RWPE2 (cell line): Measurements from ENCODE around the gene LRFN2.

Experiments
- ATAC-seq: fragments of 200-7000 bp; cut with Tn5 transposase; 3 replicates; pipeline ENCODE4 v1.9.1; 2021; ENCODE audit warnings: low read depth
- DNase-seq: peaks from one replicate; pipeline ENCODE4 v3.0.0-alpha.2; 2020; ENCODE audit warnings: low spot score
- H3K27ac ChIP-seq: fragments of 450-650 bp; 2 replicates; pipeline ENCODE4 v1.5.1; 2017; ENCODE audit warnings: mild to moderate bottlenecking; ENCODE audit not compliant: poor library complexity, severe bottlenecking
- H3K27me3 ChIP-seq: fragments of 250-450 bp; sonication (Bioruptor Pico); 2 replicates; pipeline ENCODE4 v1.5.1; 2021; ENCODE audit warnings: mild to moderate bottlenecking, moderate library complexity; ENCODE audit not compliant: insufficient read depth, poor library complexity, severe bottlenecking
- H3K36me3 ChIP-seq: fragments of 250-450 bp; sonication (Bioruptor Pico); 2 replicates; pipeline ENCODE4 v1.5.1; 2020; ENCODE audit warnings: low read depth, mild to moderate bottlenecking, moderate library complexity
- H3K4me1 ChIP-seq: fragments of 250-450 bp; sonication (Bioruptor Pico); 2 replicates; pipeline ENCODE4 v1.5.1; 2021; ENCODE audit warnings: mild to moderate bottlenecking, moderate library complexity; ENCODE audit not compliant: insufficient read depth, poor library complexity, severe bottlenecking
- H3K4me3 ChIP-seq: fragments of 250-450 bp; sonication (Bioruptor Pico); 2 replicates; pipeline ENCODE4 v1.5.1; 2021; ENCODE audit warnings: mild to moderate bottlenecking, moderate library complexity; ENCODE audit not compliant: severe bottlenecking
- H3K9me3 ChIP-seq: fragments of 250-450 bp; sonication (Bioruptor Pico); 2 replicates; pipeline ENCODE4 v1.5.1; 2021; ENCODE audit warnings: mild to moderate bottlenecking, moderate library complexity; ENCODE audit not compliant: severe bottlenecking
- CTCF ChIP-seq: fragments of 450-650 bp; IDR thresholded peaks from one replicate; pipeline ENCODE4 v1.5.1; 2017; ENCODE audit warnings: mild to moderate bottlenecking, moderate library complexity; ENCODE audit not compliant: poor library complexity, severe bottlenecking

The LRFN2 gene

GRCh38 chr6:40419946-40420728 is 167.0 kb downstream of the LRFN2 start:
- Histone ChIP-seq H3K4me1 (no peaks in the 10 kb centered on the region), H3K27ac (no peak overlapping the region), H3K9me3 (no peaks in the 10 kb centered on the region), H3K36me3 (no peaks in the 10 kb centered on the region), H3K27me3 (no peaks in the 10 kb centered on the region), H3K4me3 (no peak overlapping the region)
- TF ChIP-seq CTCF = no peak
- ATAC-seq (no peak), DNase-seq (peak; percentile 16)

- DNase-seq (peak; percentile 22), ATAC-seq (peak; percentile 93)
- Histone ChIP-seq H3K27ac (no peak overlapping the region), H3K27me3 (no peaks in the 10 kb centered on the region), H3K4me1 (no peaks in the 10 kb centered on the region), H3K9me3 (no peaks in the 10 kb centered on the region), H3K4me3 (no peak overlapping the region), H3K36me3 (no peaks in the 10 kb centered on the region)
- TF ChIP-seq CTCF = no peak
Measured at GRCh38 chr6:40419377-40419776, 167.8 kb downstream of the LRFN2 start.

DNA sequence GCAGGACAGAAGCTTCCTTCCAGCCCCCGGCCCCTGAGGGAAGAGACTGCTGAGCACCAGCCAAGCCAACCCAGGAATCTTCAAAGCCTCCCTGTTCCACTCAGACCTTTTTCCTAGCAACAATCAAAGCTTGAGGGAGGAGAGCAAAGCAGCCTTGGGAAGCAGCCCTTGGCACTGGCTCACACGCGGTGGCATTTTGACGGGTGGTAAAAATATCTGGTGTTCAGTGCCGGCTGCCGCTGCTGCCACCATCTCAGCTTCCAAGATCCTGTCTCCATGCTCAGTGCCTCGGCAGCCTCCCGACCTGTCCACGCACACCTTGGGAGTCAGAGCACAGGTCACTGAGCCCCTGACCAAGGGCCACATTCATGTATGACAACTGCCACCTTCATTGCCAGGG is 170.1 kb downstream of the LRFN2 start:
- no peak for TF ChIP-seq CTCF
- Histone ChIP-seq H3K4me1 (no peaks in the 10 kb centered on the region), H3K9me3 (no peaks in the 10 kb centered on the region), H3K27ac (no peak overlapping the region), H3K36me3 (no peaks in the 10 kb centered on the region), H3K27me3 (no peaks in the 10 kb centered on the region), H3K4me3 (no peak overlapping the region)
- ATAC-seq = no peak
- DNase-seq = no peak

DNA sequence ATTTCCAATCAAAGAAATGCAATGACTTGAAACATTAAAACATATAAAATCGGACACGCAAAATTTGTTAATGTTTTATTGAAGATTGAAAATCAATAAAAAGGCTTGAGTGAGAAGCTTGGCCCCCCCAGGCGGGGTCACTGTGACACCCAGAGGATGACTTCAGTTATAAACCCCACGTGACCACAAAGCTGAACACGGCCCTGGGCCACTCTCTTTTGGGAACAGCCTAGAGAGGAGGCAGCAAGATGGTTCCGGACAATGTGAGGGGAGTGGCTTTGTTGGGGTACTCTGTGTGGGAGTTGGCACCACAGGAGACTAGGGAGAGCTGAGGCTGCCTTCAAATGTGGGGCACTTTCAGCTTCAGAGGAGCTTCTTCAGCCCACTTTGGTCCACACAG is 172.5 kb downstream of the LRFN2 start:
- ATAC-seq = no peak
- no peaks in the 10 kb centered on the region for H3K4me1 ChIP-seq
- TF ChIP-seq CTCF = no peak
- no peak overlapping the region for H3K27ac ChIP-seq
- no peak overlapping the region for H3K4me3 ChIP-seq
- DNase-seq = no peak
- no peaks in the 10 kb centered on the region for H3K27me3 ChIP-seq
- no peaks in the 10 kb centered on the region for H3K36me3 ChIP-seq
- H3K9me3 ChIP-seq = no peaks in the 10 kb centered on the region

GRCh38 chr6:40413239-40413638 is 173.9 kb downstream of the LRFN2 start:
- H3K4me3 ChIP-seq = no peak overlapping the region
- TF ChIP-seq CTCF = no peak
- H3K36me3 ChIP-seq = no peaks in the 10 kb centered on the region
- H3K9me3 ChIP-seq = no peaks in the 10 kb centered on the region
- DNase-seq = no peak
- H3K4me1 ChIP-seq = no peaks in the 10 kb centered on the region
- H3K27me3 ChIP-seq = no peaks in the 10 kb centered on the region
- ATAC-seq = no peak
- H3K27ac ChIP-seq = no peak overlapping the region
